ENCODE data around the gene ST6GALNAC5. TPM values are rescaled to one million over a fixed set of nuclear protein-coding genes. Genes with fewer than 3 reads are reported as not detected.

Gene ST6GALNAC5
- total and polyA plus RNA-seq, 2 experiments from 2014 or later, result 4.1 to 19.2 TPM

GRCh38 chr1:76857973-76858372, 9.3 kb upstream of the ST6GALNAC5 start:
- no peak overlapping the region for H3K4me3 ChIP-seq
- H4K20me1 ChIP-seq (replicated peaks; ENCODE audit: insufficient read depth), result no peaks in the 10 kb centered on the region
- TF ChIP-seq POLR2AphosphoS5 (IDR thresholded peaks at IDR 0.05; ENCODE audit: low read depth) (no peak), ZNF114 (CRISPR knock-in tag; IDR thresholded peaks at IDR 0.05) (no peak), ETS1 (IDR thresholded peaks at IDR 0.05) (no peak), STAT1 (IDR thresholded peaks at IDR 0.05; ENCODE audit: unreplicated experiment) (no peak), CREB1 (CRISPR knock-in tag; IDR thresholded peaks at IDR 0.05; ENCODE audit: low read depth) (no peak), EZH2 (IDR thresholded peaks at IDR 0.05; ENCODE audit: low read depth, unreplicated experiment) (no peak), JUNB (IDR thresholded peaks at IDR 0.05; ENCODE audit: unreplicated experiment) (no peak), ZNF331 (CRISPR knock-in tag; IDR thresholded peaks at IDR 0.05; ENCODE audit: low read depth) (no peak)
- TF ChIP-seq, protein P1, sequence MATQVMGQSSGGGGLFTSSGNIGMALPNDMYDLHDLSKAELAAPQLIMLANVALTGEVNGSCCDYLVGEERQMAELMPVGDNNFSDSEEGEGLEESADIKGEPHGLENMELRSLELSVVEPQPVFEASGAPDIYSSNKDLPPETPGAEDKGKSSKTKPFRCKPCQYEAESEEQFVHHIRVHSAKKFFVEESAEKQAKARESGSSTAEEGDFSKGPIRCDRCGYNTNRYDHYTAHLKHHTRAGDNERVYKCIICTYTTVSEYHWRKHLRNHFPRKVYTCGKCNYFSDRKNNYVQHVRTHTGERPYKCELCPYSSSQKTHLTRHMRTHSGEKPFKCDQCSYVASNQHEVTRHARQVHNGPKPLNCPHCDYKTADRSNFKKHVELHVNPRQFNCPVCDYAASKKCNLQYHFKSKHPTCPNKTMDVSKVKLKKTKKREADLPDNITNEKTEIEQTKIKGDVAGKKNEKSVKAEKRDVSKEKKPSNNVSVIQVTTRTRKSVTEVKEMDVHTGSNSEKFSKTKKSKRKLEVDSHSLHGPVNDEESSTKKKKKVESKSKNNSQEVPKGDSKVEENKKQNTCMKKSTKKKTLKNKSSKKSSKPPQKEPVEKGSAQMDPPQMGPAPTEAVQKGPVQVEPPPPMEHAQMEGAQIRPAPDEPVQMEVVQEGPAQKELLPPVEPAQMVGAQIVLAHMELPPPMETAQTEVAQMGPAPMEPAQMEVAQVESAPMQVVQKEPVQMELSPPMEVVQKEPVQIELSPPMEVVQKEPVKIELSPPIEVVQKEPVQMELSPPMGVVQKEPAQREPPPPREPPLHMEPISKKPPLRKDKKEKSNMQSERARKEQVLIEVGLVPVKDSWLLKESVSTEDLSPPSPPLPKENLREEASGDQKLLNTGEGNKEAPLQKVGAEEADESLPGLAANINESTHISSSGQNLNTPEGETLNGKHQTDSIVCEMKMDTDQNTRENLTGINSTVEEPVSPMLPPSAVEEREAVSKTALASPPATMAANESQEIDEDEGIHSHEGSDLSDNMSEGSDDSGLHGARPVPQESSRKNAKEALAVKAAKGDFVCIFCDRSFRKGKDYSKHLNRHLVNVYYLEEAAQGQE (IDR thresholded peaks at IDR 0.05; ENCODE audit: unreplicated experiment), result no peak
- TF ChIP-seq, protein P2, sequence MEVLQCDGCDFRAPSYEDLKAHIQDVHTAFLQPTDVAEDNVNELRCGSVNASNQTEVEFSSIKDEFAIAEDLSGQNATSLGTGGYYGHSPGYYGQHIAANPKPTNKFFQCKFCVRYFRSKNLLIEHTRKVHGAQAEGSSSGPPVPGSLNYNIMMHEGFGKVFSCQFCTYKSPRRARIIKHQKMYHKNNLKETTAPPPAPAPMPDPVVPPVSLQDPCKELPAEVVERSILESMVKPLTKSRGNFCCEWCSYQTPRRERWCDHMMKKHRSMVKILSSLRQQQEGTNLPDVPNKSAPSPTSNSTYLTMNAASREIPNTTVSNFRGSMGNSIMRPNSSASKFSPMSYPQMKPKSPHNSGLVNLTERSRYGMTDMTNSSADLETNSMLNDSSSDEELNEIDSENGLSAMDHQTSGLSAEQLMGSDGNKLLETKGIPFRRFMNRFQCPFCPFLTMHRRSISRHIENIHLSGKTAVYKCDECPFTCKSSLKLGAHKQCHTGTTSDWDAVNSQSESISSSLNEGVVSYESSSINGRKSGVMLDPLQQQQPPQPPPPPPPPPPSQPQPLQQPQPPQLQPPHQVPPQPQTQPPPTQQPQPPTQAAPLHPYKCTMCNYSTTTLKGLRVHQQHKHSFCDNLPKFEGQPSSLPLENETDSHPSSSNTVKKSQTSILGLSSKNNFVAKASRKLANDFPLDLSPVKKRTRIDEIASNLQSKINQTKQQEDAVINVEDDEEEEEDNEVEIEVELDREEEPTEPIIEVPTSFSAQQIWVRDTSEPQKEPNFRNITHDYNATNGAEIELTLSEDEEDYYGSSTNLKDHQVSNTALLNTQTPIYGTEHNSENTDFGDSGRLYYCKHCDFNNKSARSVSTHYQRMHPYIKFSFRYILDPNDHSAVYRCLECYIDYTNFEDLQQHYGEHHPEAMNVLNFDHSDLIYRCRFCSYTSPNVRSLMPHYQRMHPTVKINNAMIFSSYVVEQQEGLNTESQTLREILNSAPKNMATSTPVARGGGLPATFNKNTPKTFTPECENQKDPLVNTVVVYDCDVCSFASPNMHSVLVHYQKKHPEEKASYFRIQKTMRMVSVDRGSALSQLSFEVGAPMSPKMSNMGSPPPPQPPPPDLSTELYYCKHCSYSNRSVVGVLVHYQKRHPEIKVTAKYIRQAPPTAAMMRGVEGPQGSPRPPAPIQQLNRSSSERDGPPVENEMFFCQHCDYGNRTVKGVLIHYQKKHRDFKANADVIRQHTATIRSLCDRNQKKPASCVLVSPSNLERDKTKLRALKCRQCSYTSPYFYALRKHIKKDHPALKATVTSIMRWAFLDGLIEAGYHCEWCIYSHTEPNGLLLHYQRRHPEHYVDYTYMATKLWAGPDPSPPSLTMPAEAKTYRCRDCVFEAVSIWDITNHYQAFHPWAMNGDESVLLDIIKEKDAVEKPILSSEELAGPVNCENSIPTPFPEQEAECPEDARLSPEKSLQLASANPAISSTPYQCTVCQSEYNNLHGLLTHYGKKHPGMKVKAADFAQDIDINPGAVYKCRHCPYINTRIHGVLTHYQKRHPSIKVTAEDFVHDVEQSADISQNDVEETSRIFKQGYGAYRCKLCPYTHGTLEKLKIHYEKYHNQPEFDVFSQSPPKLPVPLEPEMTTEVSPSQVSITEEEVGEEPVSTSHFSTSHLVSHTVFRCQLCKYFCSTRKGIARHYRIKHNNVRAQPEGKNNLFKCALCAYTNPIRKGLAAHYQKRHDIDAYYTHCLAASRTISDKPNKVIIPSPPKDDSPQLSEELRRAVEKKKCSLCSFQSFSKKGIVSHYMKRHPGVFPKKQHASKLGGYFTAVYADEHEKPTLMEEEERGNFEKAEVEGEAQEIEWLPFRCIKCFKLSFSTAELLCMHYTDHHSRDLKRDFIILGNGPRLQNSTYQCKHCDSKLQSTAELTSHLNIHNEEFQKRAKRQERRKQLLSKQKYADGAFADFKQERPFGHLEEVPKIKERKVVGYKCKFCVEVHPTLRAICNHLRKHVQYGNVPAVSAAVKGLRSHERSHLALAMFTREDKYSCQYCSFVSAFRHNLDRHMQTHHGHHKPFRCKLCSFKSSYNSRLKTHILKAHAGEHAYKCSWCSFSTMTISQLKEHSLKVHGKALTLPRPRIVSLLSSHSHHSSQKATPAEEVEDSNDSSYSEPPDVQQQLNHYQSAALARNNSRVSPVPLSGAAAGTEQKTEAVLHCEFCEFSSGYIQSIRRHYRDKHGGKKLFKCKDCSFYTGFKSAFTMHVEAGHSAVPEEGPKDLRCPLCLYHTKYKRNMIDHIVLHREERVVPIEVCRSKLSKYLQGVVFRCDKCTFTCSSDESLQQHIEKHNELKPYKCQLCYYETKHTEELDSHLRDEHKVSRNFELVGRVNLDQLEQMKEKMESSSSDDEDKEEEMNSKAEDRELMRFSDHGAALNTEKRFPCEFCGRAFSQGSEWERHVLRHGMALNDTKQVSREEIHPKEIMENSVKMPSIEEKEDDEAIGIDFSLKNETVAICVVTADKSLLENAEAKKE (CRISPR knock-in tag; IDR thresholded peaks at IDR 0.05), result no peak
- H3F3A ChIP-seq (replicated peaks; ENCODE audit: low read depth), result no peaks in the 10 kb centered on the region
- no peak overlapping the region for H3K27ac ChIP-seq (ENCODE audit: low read depth)
- H3K9me3 Mint-ChIP-seq, result no peaks in the 10 kb centered on the region
- no peaks in the 10 kb centered on the region for H3K36me3 Mint-ChIP-seq (ENCODE audit: low read depth)
- no peaks in the 10 kb centered on the region for H3K9me2 ChIP-seq (ENCODE audit: insufficient read depth)
- H3K27ac Mint-ChIP-seq, result no peak overlapping the region
- no peaks in the 10 kb centered on the region for H3K36me3 ChIP-seq (ENCODE audit: insufficient read depth)
- peaks cover 2% of the 10 kb centered on the region for H3K27me3 Mint-ChIP-seq (ENCODE audit: insufficient read depth, low read depth, poor library complexity)
- DNase-seq (ENCODE audit: low spot score) (no peak), ATAC-seq (no peak)
- peaks cover 21% of the 10 kb centered on the region; the same call in 1 of the 2 replicates for H3K27me3 ChIP-seq (ENCODE audit: insufficient read depth)
- H3K4me3 Mint-ChIP-seq, result no peak overlapping the region
- peaks cover 31% of the 10 kb centered on the region for H3K4me1 Mint-ChIP-seq
- H3K4me1 ChIP-seq (ENCODE audit: insufficient read depth), result peaks cover 38% of the 10 kb centered on the region
- no peak overlapping the region for H3K4me2 ChIP-seq
- no peaks in the 10 kb centered on the region for H3K79me2 ChIP-seq (replicated peaks; ENCODE audit: insufficient read depth)
- no peak overlapping the region for H2AFZ ChIP-seq
